Measurements from ENCODE around the gene ITPR1.

The ITPR1 gene

GRCh38 chr3:4744405-4745234 is 251.5 kb downstream of the ITPR1 start:
- DNase-seq (ENCODE audit: low spot score), result peak; percentile 46

DNA sequence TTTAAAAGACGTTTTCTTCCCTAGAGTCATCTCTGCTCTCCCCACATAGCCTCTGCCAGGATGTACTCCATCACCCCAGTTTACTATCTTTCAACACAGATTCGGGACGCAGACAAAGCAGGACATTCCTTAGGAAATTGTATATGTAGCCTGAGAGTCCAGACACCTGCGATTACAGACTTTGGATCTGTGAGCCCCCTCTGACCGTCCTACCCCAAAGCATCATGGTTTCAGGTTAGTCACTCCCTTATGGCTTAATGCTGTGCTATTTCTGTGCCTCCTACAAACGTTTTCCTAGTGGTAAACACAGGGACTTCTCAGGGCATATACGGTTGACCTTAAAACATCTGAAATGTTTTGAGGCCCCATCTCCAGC is 252.1 kb downstream of the ITPR1 start:
- DNase-seq (ENCODE audit: low spot score), result no peak

- DNase-seq (ENCODE audit: low spot score), result no peak
These were observed 253.3 kb downstream of the ITPR1 start for GRCh38 chr3:4746241-4746958.

DNA sequence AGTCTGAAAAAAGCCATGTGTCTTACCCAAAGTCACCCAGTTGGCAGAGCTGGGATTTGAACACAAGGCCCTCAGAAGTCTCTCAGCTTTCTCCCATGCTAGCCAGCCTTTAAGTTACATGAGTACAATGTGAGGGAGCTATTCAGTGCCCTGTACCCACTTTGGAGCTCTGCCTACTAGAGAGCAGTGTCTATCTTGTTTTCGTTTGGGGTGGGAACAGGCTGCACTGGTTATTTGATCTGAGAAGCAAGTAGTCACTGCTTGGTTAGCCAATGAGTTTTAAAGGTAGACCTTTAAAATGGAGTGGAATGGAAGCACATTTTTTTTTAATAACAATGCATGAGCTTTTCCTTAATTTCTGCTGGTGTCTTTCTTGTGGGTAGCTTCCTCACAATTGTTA is 255.0 kb downstream of the ITPR1 start:
- no peak for DNase-seq (ENCODE audit: low spot score)

GRCh38 chr3:4748701-4749378 is 255.7 kb downstream of the ITPR1 start:
- DNase-seq (ENCODE audit: low spot score), result no peak

- no peak for DNase-seq (ENCODE audit: low spot score)
These were observed 256.4 kb downstream of the ITPR1 start for GRCh38 chr3:4749567-4750002.

DNA sequence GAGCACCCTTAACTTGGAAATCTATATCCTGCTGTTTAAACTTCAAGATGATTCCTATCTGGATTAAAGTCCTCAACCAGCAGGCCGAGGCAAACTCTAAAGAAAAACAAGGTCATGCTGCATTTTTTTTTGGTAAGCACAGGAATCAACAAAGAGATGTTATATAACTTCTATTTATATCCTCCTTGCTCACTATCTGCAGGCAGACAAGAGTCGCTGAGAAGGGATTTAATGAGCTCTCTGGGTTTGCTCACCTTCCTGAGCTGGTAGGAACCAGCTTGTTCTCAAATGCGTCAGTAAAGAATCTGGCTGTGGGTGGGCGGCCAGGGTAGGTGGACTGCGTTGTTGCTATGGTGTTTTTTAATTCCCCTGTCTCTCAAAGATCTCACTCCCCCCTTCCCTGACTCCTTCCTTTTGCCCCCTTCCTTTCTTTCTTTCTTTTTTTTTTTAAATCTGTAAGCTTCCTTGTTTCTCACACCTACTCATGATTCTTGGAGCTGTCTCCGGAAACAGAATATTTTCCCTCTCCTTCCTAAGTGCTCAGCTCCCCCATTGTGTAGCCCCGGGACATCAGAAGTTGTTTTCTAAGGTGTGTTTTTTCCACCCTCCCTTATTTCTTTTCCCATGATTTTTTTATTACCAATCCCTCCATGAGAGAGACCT is 257.3 kb downstream of the ITPR1 start:
- no peak for DNase-seq (ENCODE audit: low spot score)

- no peak for DNase-seq (ENCODE audit: low spot score)
These were observed 257.9 kb downstream of the ITPR1 start for GRCh38 chr3:4751029-4751501.

DNA sequence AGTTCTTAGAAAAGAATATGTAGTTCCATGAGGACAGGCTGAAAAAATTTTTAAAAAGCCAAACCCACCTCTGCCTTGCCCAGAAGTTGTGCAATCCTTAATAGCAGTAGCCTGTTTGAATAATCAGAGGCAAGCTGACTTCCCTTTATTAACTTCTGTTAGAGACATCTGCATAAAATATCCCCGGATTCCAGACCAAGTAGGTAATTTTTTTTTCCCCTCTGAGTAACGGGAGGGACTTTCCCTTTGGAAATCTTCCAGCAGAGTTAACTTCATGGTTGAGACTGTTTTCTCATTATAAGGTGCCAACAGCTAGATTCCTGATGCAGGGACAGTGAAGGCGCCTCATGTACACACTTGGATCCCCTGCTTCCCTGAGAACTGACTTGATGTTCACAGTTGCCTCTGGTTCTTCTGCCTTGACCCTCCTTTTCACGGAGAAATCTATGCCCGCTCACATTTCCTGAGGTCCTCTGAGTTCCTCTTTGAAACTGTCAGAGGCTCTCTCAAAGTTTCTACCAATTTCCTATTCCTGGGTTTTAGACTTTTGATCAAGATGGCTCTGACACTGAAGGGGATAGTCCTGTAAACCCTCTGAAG is 258.5 kb downstream of the ITPR1 start:
- no peak for DNase-seq (ENCODE audit: low spot score)

GRCh38 chr3:4752201-4753072 is 259.3 kb downstream of the ITPR1 start:
- DNase-seq (ENCODE audit: low spot score), result peak; percentile 78

DNA sequence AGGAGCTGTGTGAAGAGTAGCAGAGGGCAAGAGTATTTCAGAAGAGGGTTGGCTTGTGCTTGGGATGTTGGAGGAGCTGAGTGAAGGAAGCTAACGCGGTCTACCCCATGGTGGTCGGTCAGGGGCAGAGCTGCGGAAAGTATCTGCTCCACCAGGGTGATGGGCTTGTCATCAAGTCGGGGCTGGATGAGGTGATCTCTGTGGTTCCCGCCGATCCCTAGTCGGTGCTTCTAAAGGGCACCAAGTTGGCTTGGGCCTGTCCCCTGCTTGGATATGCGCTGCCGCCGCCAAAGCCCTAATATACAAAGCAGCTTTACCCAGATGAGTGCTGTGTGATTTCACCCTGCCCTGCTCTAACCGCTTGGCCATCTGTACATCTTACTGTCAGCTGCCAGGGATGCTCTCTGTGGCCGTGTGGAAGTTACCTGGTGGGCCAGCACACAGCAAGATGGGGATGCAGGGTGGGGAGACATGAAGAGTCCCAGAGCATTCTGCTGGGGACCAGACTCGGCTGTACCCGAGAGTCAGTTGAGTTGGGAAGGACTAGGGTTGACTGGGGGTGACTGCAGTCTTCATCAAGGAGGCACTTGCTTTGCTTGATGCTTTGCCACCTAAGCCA is 260.0 kb downstream of the ITPR1 start:
- no peak for DNase-seq (ENCODE audit: low spot score)

- DNase-seq (ENCODE audit: low spot score), result no peak
These were observed 261.3 kb downstream of the ITPR1 start for GRCh38 chr3:4754180-4755086.

DNA sequence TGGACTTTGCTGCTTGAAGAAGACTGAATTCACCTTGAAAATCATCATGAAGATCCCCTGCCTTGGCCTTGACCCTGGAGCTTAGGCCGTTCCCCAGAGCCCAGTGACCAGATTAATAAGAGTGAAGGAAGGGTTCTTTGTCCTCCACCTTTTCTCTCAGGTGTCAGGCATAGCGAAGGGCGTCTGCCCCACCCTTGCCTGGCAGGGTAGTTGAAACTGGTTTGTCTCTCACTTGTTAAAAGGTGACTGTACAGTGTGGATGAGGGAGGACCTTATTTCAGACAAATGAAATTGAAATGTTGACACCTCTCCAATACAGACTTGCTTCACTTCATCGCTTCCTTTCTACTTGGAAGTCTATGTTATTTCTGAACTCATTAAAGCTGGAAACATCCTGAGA is 262.4 kb downstream of the ITPR1 start:
- no peak for DNase-seq (ENCODE audit: low spot score)

DNA sequence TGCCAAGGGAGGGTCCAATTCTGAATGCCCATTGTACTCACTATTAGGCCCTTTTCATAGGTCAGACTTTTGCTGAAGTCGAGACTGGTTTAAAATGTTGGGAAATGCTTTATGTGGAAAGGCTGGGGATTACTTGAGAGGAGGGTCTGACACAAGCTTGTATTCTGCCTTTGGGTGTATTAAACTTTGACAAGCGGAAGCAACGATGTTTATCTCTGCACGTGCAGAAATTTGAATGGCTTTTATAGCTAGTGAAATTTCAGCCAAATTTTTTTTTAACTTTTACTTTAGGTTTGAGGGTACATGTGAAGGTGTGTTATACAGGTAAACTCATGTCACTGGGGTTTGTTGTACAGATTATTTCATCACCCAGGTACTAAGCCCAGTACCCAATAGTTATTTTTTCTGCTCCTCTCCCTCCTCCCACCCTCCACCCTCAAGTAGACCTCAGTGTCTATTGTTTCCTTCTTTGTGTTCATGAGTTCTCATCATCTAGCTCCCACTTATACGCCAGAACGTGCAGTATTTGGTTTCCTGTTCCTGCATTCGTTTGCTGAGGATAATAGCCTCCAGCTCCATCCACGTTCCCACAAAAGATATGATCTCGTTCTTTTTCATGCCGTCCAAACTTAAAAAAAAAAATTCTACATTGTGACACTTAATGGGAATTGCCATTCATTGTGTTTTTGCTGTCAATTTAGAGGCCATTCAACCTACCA is 263.1 kb downstream of the ITPR1 start:
- DNase-seq (ENCODE audit: low spot score), result no peak

- no peak for DNase-seq (ENCODE audit: low spot score)
These were observed 263.9 kb downstream of the ITPR1 start for GRCh38 chr3:4756855-4757574.

DNA sequence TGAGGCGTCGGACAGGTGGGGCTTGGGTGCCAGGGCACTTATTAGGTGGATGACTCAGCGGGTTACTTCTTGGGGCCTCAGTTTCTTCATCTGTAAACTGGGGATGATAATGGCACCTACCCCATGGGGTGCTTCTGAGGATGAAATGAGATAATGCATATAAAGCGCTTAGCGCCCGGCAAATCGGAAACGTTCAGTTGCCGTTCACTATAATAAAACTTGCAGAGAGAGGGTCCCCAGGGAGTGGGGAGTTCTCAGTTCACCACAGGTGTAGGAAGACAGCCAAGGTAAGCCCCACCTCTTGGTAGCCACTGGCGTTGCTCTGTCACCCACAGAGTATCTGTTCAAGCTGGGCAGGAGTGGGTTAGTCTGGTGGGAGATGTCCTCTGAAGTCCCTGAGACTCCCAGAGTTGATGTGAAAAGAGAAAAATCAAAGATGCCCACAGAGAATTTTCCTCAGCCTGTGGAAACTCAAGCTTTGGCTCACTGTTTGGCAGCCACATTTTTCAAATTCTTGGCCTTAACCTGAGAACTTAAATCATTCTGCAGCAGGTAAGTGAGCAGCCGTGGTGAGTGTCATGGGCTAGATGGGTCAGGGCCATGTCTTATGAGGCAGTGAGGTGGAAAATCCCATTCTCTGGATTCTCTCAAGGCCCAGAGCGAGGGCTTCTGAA is 264.6 kb downstream of the ITPR1 start:
- no peak for DNase-seq (ENCODE audit: low spot score)

GRCh38 chr3:4758249-4758860 is 265.2 kb downstream of the ITPR1 start:
- DNase-seq (ENCODE audit: low spot score), result no peak
